Measurements from ENCODE around the gene ETS1. TPM values are rescaled to one million over a fixed set of nuclear protein-coding genes. Genes with fewer than 3 reads are reported as not detected.
A peak's percentile ranks its signal among the peaks of the same experiment; 100 is the strongest.

The ETS1 gene
- total RNA-seq, 3 donors from 2014 or later (not counting 1 experiment from before 2014, with no cell fraction given) = 532 to 684 (median 589) TPM

GRCh38 chr11:128575174-128575960 lies 12.0 kb downstream of the ETS1 start:
- Mint-ChIP-seq H3K9me3 (no peaks in the 10 kb centered on the region), H3K27ac (peak overlapping the region in 1 of 2 donors; percentile 10), H3K4me3 (no peak overlapping the region), H3K27me3 (ENCODE audit: low read depth in 2 of 2) (peaks cover 11 to 14% of the 10 kb centered on the region in 2 donors), H3K36me3 (peaks cover 18% of the 10 kb centered on the region), H3K4me1 (peaks cover 10 to 14% of the 10 kb centered on the region in 2 donors)
- Histone ChIP-seq H3K27ac (ENCODE audit: low read length) (no peak overlapping the region), H3K9me3 (ENCODE audit: control insufficient read depth, insufficient read depth, low read length) (peaks cover 4% of the 10 kb centered on the region), H3K4me3 (ENCODE audit: low read length) (no peak overlapping the region), H3K27me3 (ENCODE audit: control insufficient read depth, insufficient read depth, low read length) (no peaks in the 10 kb centered on the region), H3K4me1 (ENCODE audit: control insufficient read depth, insufficient read depth, low read length) (peaks cover 3% of the 10 kb centered on the region), H3K36me3 (ENCODE audit: control insufficient read depth, insufficient read depth, low read length) (no peaks in the 10 kb centered on the region)
- DNase-seq = no peak
- TF ChIP-seq CTCF (IDR thresholded peaks at IDR 0.05) = no peak
- intact Hi-C loops (cut with micrococcal nuclease) = no loop called here
- 43% methylated on average over 5 of the region's 9 CpGs for WGBS (ENCODE audit: insufficient coverage)
- no peak for ATAC-seq

GRCh38 chr11:128574576-128575011 lies 12.8 kb downstream of the ETS1 start:
- H3K4me3 Mint-ChIP-seq = no peak overlapping the region
- intact Hi-C loops (cut with micrococcal nuclease) = no loop called here

GRCh38 chr11:128573638-128574037 lies 13.7 kb downstream of the ETS1 start:
- Histone ChIP-seq H3K27me3 (ENCODE audit: control insufficient read depth, insufficient read depth, low read length) (no peaks in the 10 kb centered on the region), H3K4me3 (ENCODE audit: low read length) (no peak overlapping the region), H3K36me3 (ENCODE audit: control insufficient read depth, insufficient read depth, low read length) (no peaks in the 10 kb centered on the region), H3K4me1 (ENCODE audit: control insufficient read depth, insufficient read depth, low read length) (peaks cover 3% of the 10 kb centered on the region), H3K27ac (ENCODE audit: low read length) (no peak overlapping the region), H3K9me3 (ENCODE audit: control insufficient read depth, insufficient read depth, low read length) (peaks cover 4% of the 10 kb centered on the region)
- H3K4me3 Mint-ChIP-seq = no peak overlapping the region
- ATAC-seq = no peak
- peaks cover 10 to 14% of the 10 kb centered on the region in 2 donors for H3K4me1 Mint-ChIP-seq
- H3K27ac Mint-ChIP-seq = no peak overlapping the region
- H3K9me3 Mint-ChIP-seq = no peaks in the 10 kb centered on the region
- WGBS (ENCODE audit: insufficient coverage) = 100% methylated on average over 4 of the region's 5 CpGs
- peaks cover 7 to 9% of the 10 kb centered on the region in 2 donors for H3K27me3 Mint-ChIP-seq (ENCODE audit: low read depth in 2 of 2)
- peaks cover 18% of the 10 kb centered on the region for H3K36me3 Mint-ChIP-seq
- intact Hi-C loops (cut with micrococcal nuclease) = no loop called here
- DNase-seq = no peak
- TF ChIP-seq CTCF (IDR thresholded peaks at IDR 0.05) = no peak

More at GRCh38 chr11:128574576-128575011, 12.8 kb downstream of the ETS1 start:
- WGBS (ENCODE audit: insufficient coverage) = 67% methylated on average over 2 of the region's 2 CpGs
- Mint-ChIP-seq H3K27me3 (ENCODE audit: low read depth in 2 of 2) (peaks cover 7 to 9% of the 10 kb centered on the region in 2 donors), H3K4me1 (peaks cover 10 to 14% of the 10 kb centered on the region in 2 donors), H3K27ac (peak overlapping the region in 1 of 2 donors; percentile 10), H3K36me3 (peaks cover 18% of the 10 kb centered on the region), H3K9me3 (no peaks in the 10 kb centered on the region)
- Histone ChIP-seq H3K27me3 (ENCODE audit: control insufficient read depth, insufficient read depth, low read length) (no peaks in the 10 kb centered on the region), H3K9me3 (ENCODE audit: control insufficient read depth, insufficient read depth, low read length) (peaks cover 4% of the 10 kb centered on the region), H3K36me3 (ENCODE audit: control insufficient read depth, insufficient read depth, low read length) (no peaks in the 10 kb centered on the region), H3K4me3 (ENCODE audit: low read length) (no peak overlapping the region), H3K4me1 (ENCODE audit: control insufficient read depth, insufficient read depth, low read length) (peaks cover 3% of the 10 kb centered on the region), H3K27ac (ENCODE audit: low read length) (no peak overlapping the region)
- DNase-seq (no peak), ATAC-seq (no peak)
- TF ChIP-seq CTCF (IDR thresholded peaks at IDR 0.05) = no peak
